Measurements from ENCODE around the gene LNP1. TPM values are rescaled to one million over a fixed set of nuclear protein-coding genes. Genes with fewer than 3 reads are reported as not detected.

Gene LNP1
- total RNA-seq, 2 donors from 2014 or later: 0.73 to 3.4 TPM

DNA sequence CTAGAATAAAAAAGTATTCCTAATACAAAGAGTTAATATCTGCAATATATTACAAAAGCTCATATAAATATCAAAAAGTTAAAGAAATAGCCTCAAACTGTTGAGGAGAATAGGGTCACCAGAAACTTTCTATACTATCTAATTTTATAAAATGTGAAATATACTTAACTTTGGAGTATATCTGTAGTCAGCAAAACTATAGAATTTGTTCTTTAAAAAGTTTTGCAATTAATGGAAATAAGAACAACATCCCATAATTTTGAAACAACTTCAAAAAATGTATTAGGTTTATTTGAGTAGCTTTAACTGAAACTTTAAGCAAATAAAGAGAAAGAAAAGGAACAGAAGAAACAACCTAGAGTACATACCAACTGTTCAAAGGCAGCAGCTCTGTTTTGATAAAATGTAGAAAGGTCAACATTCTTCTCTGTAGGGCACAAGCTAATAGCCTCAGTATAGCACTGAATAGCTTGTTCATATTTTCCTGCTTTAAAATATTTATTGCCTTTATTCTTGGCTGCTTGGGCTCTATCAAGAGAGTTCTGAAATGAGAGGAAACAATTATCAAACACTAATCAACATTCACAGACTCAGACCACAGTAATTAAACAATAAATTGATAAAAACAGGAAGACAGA, 14.8 kb upstream of the LNP1 start:
- Histone ChIP-seq H3K36me3 (no peaks in the 10 kb centered on the region), H3K27me3 (replicated peaks; ENCODE audit: insufficient read depth) (no peaks in the 10 kb centered on the region), H3K27ac (no peak overlapping the region), H3K9me3 (no peaks in the 10 kb centered on the region), H3K4me1 (replicated peaks) (no peaks in the 10 kb centered on the region), H3K4me3 (no peak overlapping the region)
- TF ChIP-seq POLR2AphosphoS5 (IDR thresholded peaks at IDR 0.05) (no peak), POLR2A (IDR thresholded peaks at IDR 0.05) (no peak)
- TF ChIP-seq, protein P1, sequence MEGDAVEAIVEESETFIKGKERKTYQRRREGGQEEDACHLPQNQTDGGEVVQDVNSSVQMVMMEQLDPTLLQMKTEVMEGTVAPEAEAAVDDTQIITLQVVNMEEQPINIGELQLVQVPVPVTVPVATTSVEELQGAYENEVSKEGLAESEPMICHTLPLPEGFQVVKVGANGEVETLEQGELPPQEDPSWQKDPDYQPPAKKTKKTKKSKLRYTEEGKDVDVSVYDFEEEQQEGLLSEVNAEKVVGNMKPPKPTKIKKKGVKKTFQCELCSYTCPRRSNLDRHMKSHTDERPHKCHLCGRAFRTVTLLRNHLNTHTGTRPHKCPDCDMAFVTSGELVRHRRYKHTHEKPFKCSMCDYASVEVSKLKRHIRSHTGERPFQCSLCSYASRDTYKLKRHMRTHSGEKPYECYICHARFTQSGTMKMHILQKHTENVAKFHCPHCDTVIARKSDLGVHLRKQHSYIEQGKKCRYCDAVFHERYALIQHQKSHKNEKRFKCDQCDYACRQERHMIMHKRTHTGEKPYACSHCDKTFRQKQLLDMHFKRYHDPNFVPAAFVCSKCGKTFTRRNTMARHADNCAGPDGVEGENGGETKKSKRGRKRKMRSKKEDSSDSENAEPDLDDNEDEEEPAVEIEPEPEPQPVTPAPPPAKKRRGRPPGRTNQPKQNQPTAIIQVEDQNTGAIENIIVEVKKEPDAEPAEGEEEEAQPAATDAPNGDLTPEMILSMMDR (IDR thresholded peaks at IDR 0.05): no peak
- intact Hi-C loops (cut with DNase I): no loop called here
- DNase-seq (ENCODE audit: low spot score): no peak

DNA sequence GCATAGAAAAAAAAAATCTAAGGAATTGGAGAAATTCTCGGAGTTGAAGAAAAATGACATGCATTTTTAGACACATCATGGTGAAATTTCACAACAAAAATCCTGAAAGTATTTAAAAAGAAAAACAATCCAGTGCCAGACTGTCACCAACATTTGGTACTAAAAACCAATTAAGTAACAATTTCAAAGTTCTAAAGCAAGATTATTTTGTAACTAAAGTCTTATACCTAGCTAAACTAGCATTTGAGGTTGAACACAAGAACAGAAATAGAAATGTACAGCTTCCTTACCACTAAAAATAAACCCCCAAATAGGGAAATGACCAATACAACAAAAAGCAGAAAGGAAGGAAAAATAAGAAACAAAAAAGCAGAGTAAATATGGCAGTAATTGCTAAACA, 12.3 kb upstream of the LNP1 start:
- H3K4me1 ChIP-seq (replicated peaks): no peaks in the 10 kb centered on the region
- TF ChIP-seq, protein P1 (IDR thresholded peaks at IDR 0.05): no peak
- TF ChIP-seq POLR2A (IDR thresholded peaks at IDR 0.05) (no peak), POLR2AphosphoS5 (IDR thresholded peaks at IDR 0.05) (no peak)
- DNase-seq (ENCODE audit: low spot score): no peak
- 97% methylated on average over 1 of the region's 1 CpG for WGBS
- no peak overlapping the region for H3K4me3 ChIP-seq
- no peak overlapping the region for H3K27ac ChIP-seq
- no peaks in the 10 kb centered on the region for H3K9me3 ChIP-seq
- no peaks in the 10 kb centered on the region for H3K27me3 ChIP-seq (replicated peaks; ENCODE audit: insufficient read depth)
- intact Hi-C loops (cut with DNase I): no loop called here
- H3K36me3 ChIP-seq: no peaks in the 10 kb centered on the region

GRCh38 chr3:100395679-100396431, 5.5 kb upstream of the LNP1 start:
- Histone ChIP-seq H3K4me1 (replicated peaks) (no peaks in the 10 kb centered on the region), H3K9me3 (no peaks in the 10 kb centered on the region), H3K27ac (no peak overlapping the region), H3K27me3 (replicated peaks; ENCODE audit: insufficient read depth) (no peaks in the 10 kb centered on the region), H3K36me3 (no peaks in the 10 kb centered on the region), H3K4me3 (no peak overlapping the region)
- no peak for DNase-seq (ENCODE audit: low spot score)
- TF ChIP-seq POLR2AphosphoS5 (IDR thresholded peaks at IDR 0.05) (no peak), POLR2A (IDR thresholded peaks at IDR 0.05) (no peak)
- TF ChIP-seq, protein P1 (IDR thresholded peaks at IDR 0.05): no peak
- 61% methylated on average over 2 of the region's 2 CpGs for WGBS
- intact Hi-C loops (cut with DNase I): no loop called here

DNA sequence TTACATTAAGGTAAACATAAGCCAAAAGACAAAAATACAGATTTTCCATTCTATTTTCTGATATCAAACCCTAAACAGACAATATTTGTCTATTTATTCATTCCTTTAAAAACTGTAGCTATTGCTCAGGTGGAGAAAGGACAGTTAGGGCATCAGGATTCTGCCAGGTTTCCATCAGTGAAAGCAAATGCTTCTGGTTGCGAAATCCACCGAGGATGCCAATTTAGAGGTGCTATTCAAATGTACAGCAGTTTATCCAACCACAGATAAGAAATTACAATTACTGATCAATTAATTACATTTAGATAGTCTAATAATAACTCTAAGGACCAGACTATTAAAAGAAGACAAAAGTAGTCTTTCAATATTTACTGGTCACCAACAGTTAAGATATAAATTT, 4.4 kb upstream of the LNP1 start:
- Histone ChIP-seq H3K27me3 (replicated peaks; ENCODE audit: insufficient read depth) (no peaks in the 10 kb centered on the region), H3K4me3 (no peak overlapping the region), H3K4me1 (replicated peaks) (no peaks in the 10 kb centered on the region), H3K9me3 (no peaks in the 10 kb centered on the region), H3K27ac (no peak overlapping the region), H3K36me3 (no peaks in the 10 kb centered on the region)
- 69% methylated on average over 2 of the region's 2 CpGs for WGBS
- intact Hi-C loops (cut with DNase I): no loop called here
- no peak for DNase-seq (ENCODE audit: low spot score)
- TF ChIP-seq POLR2AphosphoS5 (IDR thresholded peaks at IDR 0.05): no peak
- TF ChIP-seq POLR2A (IDR thresholded peaks at IDR 0.05): no peak

GRCh38 chr3:100399341-100400071, 1.8 kb upstream of the LNP1 start:
- 43% methylated on average over 9 of the region's 9 CpGs for WGBS
- TF ChIP-seq POLR2A (IDR thresholded peaks at IDR 0.05) (no peak), POLR2AphosphoS5 (IDR thresholded peaks at IDR 0.05) (no peak)
- TF ChIP-seq, protein P1 (IDR thresholded peaks at IDR 0.05): no peak
- no peaks in the 10 kb centered on the region for H3K9me3 ChIP-seq
- peak overlapping the region in 1 of 2 donors; percentile 83 for H3K27ac ChIP-seq
- peak overlapping the region; percentile 59 to 95 for H3K4me3 ChIP-seq
- H3K27me3 ChIP-seq (replicated peaks; ENCODE audit: insufficient read depth): no peaks in the 10 kb centered on the region
- no peaks in the 10 kb centered on the region for H3K36me3 ChIP-seq
- intact Hi-C loops (cut with DNase I): loop anchor here (10.0 kb wide), 1 partner anchor 65 kb away; the partner anchor contains the start of gene NIT2
- DNase-seq (ENCODE audit: low spot score): no peak
- no peaks in the 10 kb centered on the region for H3K4me1 ChIP-seq (replicated peaks)
